Measurements from ENCODE around the gene DIPK2A.

DIPK2A gene

GRCh38 chr3:143971359-143972154, at the start of gene DIPK2A:
Gene DIPK2A, plus strand, starts transcription at chr3:143971823. Its CDS starts 510 bp downstream, at chr3:143972333.
- peak; percentile 87 for DNase-seq (ENCODE audit: low read depth, low spot score)
- no peaks in the 10 kb centered on the region for H3K36me3 ChIP-seq (ENCODE audit: insufficient read depth, insufficient read length, low read length)
- TF ChIP-seq ZNF274 (IDR thresholded peaks at IDR 0.05; ENCODE audit: low read depth, low read length) = no peak
- no peak for TF ChIP-seq SUZ12 (IDR thresholded peaks at IDR 0.05; ENCODE audit: extremely low read depth, insufficient read depth, insufficient read length)
- peak; percentile 10 for TF ChIP-seq YY1 (IDR thresholded peaks at IDR 0.05; ENCODE audit: insufficient read depth, insufficient read length)

GRCh38 chr3:143924522-143925285, 46.9 kb upstream of the DIPK2A start:
- H3K27me3 ChIP-seq (ENCODE audit: insufficient read depth, insufficient read length) = no peaks in the 10 kb centered on the region
- H3K9ac ChIP-seq (ENCODE audit: insufficient read length, low read depth) = no peak overlapping the region
- no peaks in the 10 kb centered on the region for H3K4me1 ChIP-seq (ENCODE audit: insufficient read depth, insufficient read length)
- H3K36me3 ChIP-seq (ENCODE audit: insufficient read depth, insufficient read length, low read length) = no peaks in the 10 kb centered on the region
- H3K9me3 ChIP-seq (ENCODE audit: insufficient read depth, low read length) = no peaks in the 10 kb centered on the region
- no peak for TF ChIP-seq SUZ12 (IDR thresholded peaks at IDR 0.05; ENCODE audit: extremely low read depth, insufficient read depth, insufficient read length)
- no peak for TF ChIP-seq YY1 (IDR thresholded peaks at IDR 0.05; ENCODE audit: insufficient read depth, insufficient read length)
- no peak for TF ChIP-seq ZNF274 (IDR thresholded peaks at IDR 0.05; ENCODE audit: low read depth, low read length)
- no peak for DNase-seq (ENCODE audit: low read depth, low spot score)
- no peak overlapping the region for H3K4me3 ChIP-seq (ENCODE audit: insufficient read length, low read depth)

More at GRCh38 chr3:143971359-143972154, at the start of gene DIPK2A:
- Histone ChIP-seq H3K9ac (ENCODE audit: insufficient read length, low read depth) (peak within 1 kb of the TSS; percentile 99), H3K4me1 (ENCODE audit: insufficient read depth, insufficient read length) (no peaks in the 10 kb centered on the region), H3K9me3 (ENCODE audit: insufficient read depth, low read length) (no peaks in the 10 kb centered on the region), H3K27me3 (ENCODE audit: insufficient read depth, insufficient read length) (no peaks in the 10 kb centered on the region), H3K4me3 (ENCODE audit: insufficient read length, low read depth) (peak within 1 kb of the TSS; percentile 98)

GRCh38 chr3:143928056-143928455, 43.6 kb upstream of the DIPK2A start:
- H3K36me3 ChIP-seq (ENCODE audit: insufficient read depth, insufficient read length, low read length) = no peaks in the 10 kb centered on the region
- no peaks in the 10 kb centered on the region for H3K4me1 ChIP-seq (ENCODE audit: insufficient read depth, insufficient read length)
- no peaks in the 10 kb centered on the region for H3K27me3 ChIP-seq (ENCODE audit: insufficient read depth, insufficient read length)
- no peaks in the 10 kb centered on the region for H3K9me3 ChIP-seq (ENCODE audit: insufficient read depth, low read length)
- H3K4me3 ChIP-seq (ENCODE audit: insufficient read length, low read depth) = no peak overlapping the region
- TF ChIP-seq SUZ12 (IDR thresholded peaks at IDR 0.05; ENCODE audit: extremely low read depth, insufficient read depth, insufficient read length) (no peak), YY1 (IDR thresholded peaks at IDR 0.05; ENCODE audit: insufficient read depth, insufficient read length) (no peak), ZNF274 (IDR thresholded peaks at IDR 0.05; ENCODE audit: low read depth, low read length) (no peak)
- no peak for DNase-seq (ENCODE audit: low read depth, low spot score)
- H3K9ac ChIP-seq (ENCODE audit: insufficient read length, low read depth) = no peak overlapping the region

- no peaks in the 10 kb centered on the region for H3K27me3 ChIP-seq (ENCODE audit: insufficient read depth, insufficient read length)
- TF ChIP-seq SUZ12 (IDR thresholded peaks at IDR 0.05; ENCODE audit: extremely low read depth, insufficient read depth, insufficient read length) (no peak), ZNF274 (IDR thresholded peaks at IDR 0.05; ENCODE audit: low read depth, low read length) (no peak), YY1 (IDR thresholded peaks at IDR 0.05; ENCODE audit: insufficient read depth, insufficient read length) (no peak)
- H3K4me1 ChIP-seq (ENCODE audit: insufficient read depth, insufficient read length) = no peaks in the 10 kb centered on the region
- no peak overlapping the region for H3K4me3 ChIP-seq (ENCODE audit: insufficient read length, low read depth)
- H3K36me3 ChIP-seq (ENCODE audit: insufficient read depth, insufficient read length, low read length) = no peaks in the 10 kb centered on the region
- H3K9ac ChIP-seq (ENCODE audit: insufficient read length, low read depth) = no peak overlapping the region
- no peak for DNase-seq (ENCODE audit: low read depth, low spot score)
- H3K9me3 ChIP-seq (ENCODE audit: insufficient read depth, low read length) = no peaks in the 10 kb centered on the region
Observed at GRCh38 chr3:143928541-143929255, 42.9 kb upstream of the DIPK2A start.

- Histone ChIP-seq H3K27me3 (ENCODE audit: insufficient read depth, insufficient read length) (no peaks in the 10 kb centered on the region), H3K4me1 (ENCODE audit: insufficient read depth, insufficient read length) (no peaks in the 10 kb centered on the region), H3K9me3 (ENCODE audit: insufficient read depth, low read length) (no peaks in the 10 kb centered on the region), H3K4me3 (ENCODE audit: insufficient read length, low read depth) (no peak overlapping the region), H3K9ac (ENCODE audit: insufficient read length, low read depth) (no peak overlapping the region), H3K36me3 (ENCODE audit: insufficient read depth, insufficient read length, low read length) (no peaks in the 10 kb centered on the region)
- no peak for TF ChIP-seq ZNF274 (IDR thresholded peaks at IDR 0.05; ENCODE audit: low read depth, low read length)
- no peak for TF ChIP-seq SUZ12 (IDR thresholded peaks at IDR 0.05; ENCODE audit: extremely low read depth, insufficient read depth, insufficient read length)
- TF ChIP-seq YY1 (IDR thresholded peaks at IDR 0.05; ENCODE audit: insufficient read depth, insufficient read length) = no peak
- DNase-seq (ENCODE audit: low read depth, low spot score) = no peak
Observed at GRCh38 chr3:143934791-143935190, 36.8 kb upstream of the DIPK2A start.

- Histone ChIP-seq H3K9me3 (ENCODE audit: insufficient read depth, low read length) (no peaks in the 10 kb centered on the region), H3K36me3 (ENCODE audit: insufficient read depth, insufficient read length, low read length) (no peaks in the 10 kb centered on the region), H3K27me3 (ENCODE audit: insufficient read depth, insufficient read length) (no peaks in the 10 kb centered on the region), H3K4me3 (ENCODE audit: insufficient read length, low read depth) (no peak overlapping the region), H3K9ac (ENCODE audit: insufficient read length, low read depth) (no peak overlapping the region), H3K4me1 (ENCODE audit: insufficient read depth, insufficient read length) (no peaks in the 10 kb centered on the region)
- DNase-seq (ENCODE audit: low read depth, low spot score) = no peak
- TF ChIP-seq YY1 (IDR thresholded peaks at IDR 0.05; ENCODE audit: insufficient read depth, insufficient read length) (no peak), SUZ12 (IDR thresholded peaks at IDR 0.05; ENCODE audit: extremely low read depth, insufficient read depth, insufficient read length) (no peak), ZNF274 (IDR thresholded peaks at IDR 0.05; ENCODE audit: low read depth, low read length) (no peak)
Observed at GRCh38 chr3:143935678-143936077, 35.9 kb upstream of the DIPK2A start.

Measured in NT2/D1 (cell line).